M059J (cell line): ENCODE results near the gene CD4. TPM values are rescaled to one million over a fixed set of nuclear protein-coding genes. Genes with fewer than 3 reads are reported as not detected.

ENCODE experiments used
- DNase-seq: peaks from one replicate; pipeline ENCODE4 v3.0.0-alpha.2; 2012; ENCODE audit warnings: low read depth
- total RNA-seq: library from RNA; depleted of rRNA; stranded (reverse); fragments of >200 nt; shearing (Covaris generic); gene quantifications from 2 replicates; pipeline ENCODE4 v1.2.3, GENCODE V29; 2014

Gene CD4
- total RNA-seq, 1 experiment from 2014 or later: not detected

GRCh38 chr12:6778217-6778573 is 11.1 kb upstream of the CD4 start:
- no peak for DNase-seq

GRCh38 chr12:6778574-6779550 is 10.5 kb upstream of the CD4 start:
- DNase-seq: peak; percentile 90

- no peak for DNase-seq
Measured at GRCh38 chr12:6779708-6780432, 9.5 kb upstream of the CD4 start.

DNA sequence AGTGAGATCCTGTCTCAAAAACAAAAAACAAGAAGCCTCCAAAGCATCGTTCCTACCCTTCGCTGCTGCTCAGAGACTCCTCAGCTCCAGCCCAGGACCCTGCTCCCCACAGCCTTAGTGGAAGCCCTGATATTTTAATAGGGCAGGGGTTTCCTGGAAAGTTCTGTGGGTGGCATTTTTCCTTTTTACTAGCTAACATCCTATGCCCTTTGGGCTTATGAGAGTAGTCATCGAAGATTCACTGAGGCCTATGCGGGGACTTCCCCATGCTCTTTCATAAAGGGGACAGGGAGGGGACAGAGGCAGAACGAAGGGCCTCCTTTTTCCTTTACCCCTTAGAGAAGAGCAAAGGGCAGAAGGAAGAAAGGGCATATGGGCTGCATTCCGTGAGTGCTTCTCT is 8.8 kb upstream of the CD4 start:
- DNase-seq: no peak

DNA sequence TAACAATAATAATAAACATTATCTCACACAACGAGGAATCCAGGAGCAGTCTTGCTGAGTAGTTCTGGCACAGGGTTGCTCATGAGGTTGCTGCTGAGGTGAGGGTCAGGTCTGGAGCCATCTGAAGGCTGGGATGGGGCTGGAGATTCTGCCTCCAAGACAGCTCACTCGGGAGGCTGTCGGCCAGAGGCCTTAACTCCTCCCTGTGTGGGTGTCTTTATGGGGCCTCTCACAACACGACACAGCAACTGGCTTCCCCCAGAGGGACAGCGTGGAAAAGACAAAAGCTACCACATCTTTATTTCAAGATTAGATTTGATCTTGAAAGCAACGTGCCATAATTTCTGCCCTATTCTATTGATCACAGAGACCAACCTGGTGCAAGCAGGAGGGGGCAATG is 7.2 kb upstream of the CD4 start:
- no peak for DNase-seq

DNA sequence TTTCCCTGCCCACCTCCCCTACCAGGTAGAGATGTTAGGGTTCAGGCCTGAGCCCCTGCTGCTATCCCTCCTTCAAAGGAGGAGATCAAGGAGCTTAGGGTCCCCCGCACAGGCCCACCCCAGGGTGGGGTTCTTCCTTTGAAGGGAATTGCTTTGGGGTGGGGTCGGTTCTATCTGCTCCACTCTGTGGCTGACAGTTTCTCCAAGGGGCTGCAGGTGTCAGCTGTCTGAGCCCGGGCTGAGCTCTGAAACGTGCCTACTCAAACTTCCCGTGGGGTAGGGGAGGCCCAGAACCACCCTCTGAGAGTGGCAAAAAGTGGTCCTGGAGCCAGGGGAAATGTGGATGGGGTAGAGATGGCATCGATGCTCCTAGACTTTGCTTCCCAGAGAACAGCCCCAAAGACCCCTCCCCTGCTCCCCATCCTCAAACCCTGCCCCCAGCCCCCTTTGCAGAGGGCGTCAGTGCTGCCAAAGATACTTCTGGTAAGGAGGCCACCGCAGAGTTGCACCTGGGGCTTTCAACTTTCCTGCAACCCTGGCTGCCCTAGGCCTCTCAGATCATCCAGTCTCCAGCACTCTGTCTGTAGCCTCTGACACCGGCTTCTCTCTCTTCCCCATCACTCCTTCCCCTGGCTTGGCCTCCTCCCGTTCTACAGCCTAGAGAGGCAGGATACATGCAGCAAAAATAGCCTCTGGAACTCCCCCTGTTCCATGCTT is 6.3 kb upstream of the CD4 start:
- no peak for DNase-seq

GRCh38 chr12:6783828-6784227 is 5.5 kb upstream of the CD4 start:
- DNase-seq: no peak

DNA sequence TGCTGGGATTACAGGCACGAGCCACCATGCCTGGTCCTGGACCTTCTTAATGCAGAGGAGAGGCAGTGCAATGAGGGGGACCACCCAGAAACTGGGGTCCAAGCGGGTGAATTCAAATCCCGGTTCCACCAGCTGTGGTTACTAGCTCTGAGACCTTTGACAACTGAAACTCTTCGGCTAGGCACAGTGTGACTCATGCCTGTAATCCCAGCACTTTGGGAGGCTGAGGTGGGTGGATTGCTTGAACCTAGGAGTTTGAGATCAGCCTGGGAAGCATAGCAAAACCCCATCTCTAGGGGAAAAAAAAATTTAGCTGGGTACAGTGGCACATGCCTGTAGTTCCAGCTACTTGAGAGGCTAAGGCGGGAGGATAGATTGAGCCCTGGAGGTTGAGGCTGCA is 5.0 kb upstream of the CD4 start:
- no peak for DNase-seq

DNA sequence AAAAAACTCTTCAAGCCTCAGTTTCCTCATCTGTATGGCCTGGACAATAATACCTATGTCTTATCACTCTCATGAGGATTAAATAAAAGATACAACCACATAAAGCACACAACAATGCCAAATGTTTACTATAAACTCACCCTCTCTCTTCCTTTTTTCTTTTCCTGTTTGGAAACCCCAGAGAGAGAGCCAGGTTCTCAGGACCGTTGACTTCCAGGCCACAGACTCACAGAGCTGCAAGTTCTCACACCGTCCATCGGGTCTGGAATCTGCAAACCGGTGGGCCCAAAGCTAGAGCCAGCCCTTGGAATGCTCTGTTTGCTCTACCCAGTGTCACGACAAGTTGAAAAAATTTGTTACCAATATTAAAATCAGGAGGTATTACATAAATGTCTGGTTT is 4.6 kb upstream of the CD4 start:
- no peak for DNase-seq

- DNase-seq: no peak
Measured at GRCh38 chr12:6786416-6787094, 2.8 kb upstream of the CD4 start.

DNA sequence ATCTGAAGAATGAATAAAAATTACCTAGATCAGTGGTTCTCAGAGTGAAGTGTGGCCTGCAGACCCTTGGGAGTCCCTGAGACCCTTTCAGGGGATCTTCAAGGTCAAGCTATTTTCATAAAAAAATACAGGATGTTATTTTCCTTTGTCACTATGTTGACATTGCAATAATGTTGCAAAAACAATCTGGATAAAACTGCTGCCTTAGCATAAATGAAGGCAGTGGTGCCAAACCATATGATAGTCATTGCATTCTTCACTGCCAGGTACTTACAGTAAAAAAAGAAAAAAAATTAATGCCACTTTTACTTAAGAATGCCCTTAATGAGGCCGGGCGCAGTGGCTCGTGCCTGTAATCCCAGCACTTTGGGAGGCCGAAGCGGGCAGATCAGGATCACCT is 2.0 kb upstream of the CD4 start:
- no peak for DNase-seq

GRCh38 chr12:6790496-6791150 is 1.3 kb downstream of the CD4 start:
- no peak for DNase-seq

DNA sequence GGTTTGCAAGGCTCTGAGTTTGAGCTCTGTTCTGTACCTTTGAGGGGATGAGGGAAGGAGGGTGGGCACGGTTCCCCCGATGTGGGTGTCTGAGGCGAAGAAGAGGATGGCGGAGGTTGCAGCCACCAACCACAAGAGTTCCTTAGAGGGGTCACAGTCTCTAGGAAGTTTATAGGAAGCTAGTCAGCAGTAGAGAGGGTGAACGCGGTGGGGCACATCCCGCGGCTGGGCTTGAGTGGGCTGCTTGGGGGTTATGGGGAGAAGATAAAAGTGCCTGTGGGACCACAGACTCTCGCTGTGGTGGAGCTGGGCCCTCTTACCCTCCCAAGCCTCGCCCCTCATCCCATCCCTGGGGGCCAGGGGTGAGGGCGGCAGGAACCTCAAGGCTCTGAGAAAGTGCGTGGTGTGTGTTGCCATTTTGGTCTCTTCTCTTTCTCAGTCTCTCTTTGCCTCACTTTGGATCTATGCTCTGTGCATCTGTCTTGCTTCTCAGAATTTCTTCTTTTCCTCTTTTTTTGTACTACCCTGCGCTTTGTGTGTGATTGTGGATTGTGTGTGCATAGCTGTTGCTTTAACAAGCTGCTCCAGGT is 2.7 kb downstream of the CD4 start:
- DNase-seq: no peak

GRCh38 chr12:6792522-6793201 is 3.3 kb downstream of the CD4 start:
- DNase-seq: no peak

DNA sequence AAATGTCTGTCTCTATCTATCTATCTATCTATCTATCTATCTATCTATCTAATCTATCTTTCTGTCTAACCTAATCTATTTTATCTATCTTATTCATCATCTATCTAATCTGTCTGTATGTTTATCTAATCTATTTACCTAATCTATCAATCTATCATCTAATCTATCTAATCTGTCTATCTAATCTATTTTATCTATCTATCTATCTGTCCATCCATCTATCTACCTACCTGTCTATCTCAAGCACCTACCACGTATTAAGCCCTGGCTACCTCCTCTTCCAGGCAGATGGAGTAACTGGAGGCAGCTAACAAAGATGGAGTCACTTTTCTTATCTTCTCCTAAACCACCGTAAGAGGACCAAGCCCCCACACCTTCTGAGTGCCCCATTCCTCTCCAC is 5.8 kb downstream of the CD4 start:
- DNase-seq: no peak

DNA sequence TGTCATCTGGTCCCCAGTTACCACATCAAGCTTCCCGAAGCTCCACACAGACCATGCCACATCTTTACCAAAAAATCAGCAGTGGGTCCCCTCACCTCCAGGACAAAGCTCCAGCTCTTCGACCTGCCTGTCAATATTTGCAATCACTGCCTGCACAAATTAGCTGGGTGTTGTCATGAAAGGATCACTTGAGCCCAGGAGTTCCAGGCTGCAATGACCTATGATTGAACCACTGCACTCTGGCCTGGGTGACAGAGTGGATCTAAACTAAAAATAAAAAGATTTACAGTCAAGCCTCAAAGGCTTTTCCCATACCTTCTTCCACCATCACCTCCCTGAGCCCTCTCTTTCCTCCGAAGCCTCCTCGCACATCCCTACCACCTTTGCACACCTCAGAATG is 7.2 kb downstream of the CD4 start:
- DNase-seq: no peak

GRCh38 chr12:6799147-6799546 is 9.8 kb downstream of the CD4 start:
- DNase-seq: no peak

- DNase-seq: peak; percentile 28
Measured at GRCh38 chr12:6807170-6807569, 17.8 kb downstream of the CD4 start.

DNA sequence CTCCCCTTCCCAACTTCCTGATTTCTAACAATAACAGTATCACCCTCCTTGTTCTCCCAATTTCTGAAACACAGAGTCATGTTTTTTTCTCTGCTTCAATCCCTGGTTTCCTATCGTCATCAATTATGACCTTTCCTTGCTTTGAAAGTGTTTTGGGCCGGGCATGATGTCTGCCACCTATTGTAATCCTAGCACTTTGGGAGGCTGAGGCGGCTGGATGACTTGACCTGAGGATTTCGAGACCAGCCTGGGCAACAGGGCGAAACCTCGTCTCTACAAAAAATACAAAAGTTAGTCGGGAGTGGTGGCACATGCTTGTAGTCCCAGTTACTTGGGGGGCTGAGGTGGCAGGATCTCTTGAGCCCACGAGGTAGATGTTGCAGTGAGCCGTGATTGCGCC is 19.7 kb downstream of the CD4 start:
- DNase-seq: no peak

GRCh38 chr12:6810758-6811157 is 21.4 kb downstream of the CD4 start:
- DNase-seq: no peak
